AG04450 (cell line): ENCODE measurements around the gene SHC3. TPM values are rescaled to one million over a fixed set of nuclear protein-coding genes. Genes with fewer than 3 reads are reported as not detected.

Experiments
- CTCF ChIA-PET: fragments of 300-600, 350-600 bp; formaldehyde crosslinking; extraction: SDS; loops from one replicate; lab custom pipeline; 2022; ENCODE audit warnings: antibody characterized with exemption, inconsistent platforms; lab: Charles Lee
- POLR2A ChIA-PET: fragments of 350-600 bp; formaldehyde crosslinking; extraction: SDS; loops from one replicate; lab custom pipeline; 2021; ENCODE audit warnings: antibody characterized with exemption, inconsistent platforms; lab: Yijun Ruan, JAX
- DNase-seq: peaks from one replicate; pipeline ENCODE4 v3.0.0-alpha.2; 2011; ENCODE audit warnings: low read depth, low spot score
- H3K27ac ChIP-seq: one replicate; pipeline ENCODE4 v1.5.1; 2012; ENCODE audit warnings: low read depth, low read length, control low read depth
- H3K27me3 ChIP-seq: one replicate; pipeline ENCODE4 v1.6.0; 2012; ENCODE audit warnings: low read length; ENCODE audit not compliant: control insufficient read depth, insufficient read depth
- H3K4me3 ChIP-seq: 2 replicates; pipeline ENCODE4 v1.5.1; 2011; ENCODE audit warnings: mild to moderate bottlenecking, low read depth, low read length, control low read depth
- H3K9me3 ChIP-seq: 2 replicates; pipeline ENCODE4 v1.5.1; 2012; ENCODE audit warnings: low read length; ENCODE audit not compliant: control insufficient read depth, insufficient read depth
- polyA plus RNA-seq: library from polyadenylated mRNA; depleted of rRNA; stranded (reverse); fragments of >200 nt; gene quantifications from 2 replicates; pipeline ENCODE4 v1.2.3, GENCODE V29; 2011
- TF ChIP-seq, protein P1 (sequence below): IDR thresholded peaks from 2 replicates; pipeline ENCODE4 v1.5.1; 2011; ENCODE audit warnings: low read depth, low read length, control low read depth, inconsistent platforms

The SHC3 gene
- polyA plus RNA-seq, 1 experiment: 4.3 TPM

DNA sequence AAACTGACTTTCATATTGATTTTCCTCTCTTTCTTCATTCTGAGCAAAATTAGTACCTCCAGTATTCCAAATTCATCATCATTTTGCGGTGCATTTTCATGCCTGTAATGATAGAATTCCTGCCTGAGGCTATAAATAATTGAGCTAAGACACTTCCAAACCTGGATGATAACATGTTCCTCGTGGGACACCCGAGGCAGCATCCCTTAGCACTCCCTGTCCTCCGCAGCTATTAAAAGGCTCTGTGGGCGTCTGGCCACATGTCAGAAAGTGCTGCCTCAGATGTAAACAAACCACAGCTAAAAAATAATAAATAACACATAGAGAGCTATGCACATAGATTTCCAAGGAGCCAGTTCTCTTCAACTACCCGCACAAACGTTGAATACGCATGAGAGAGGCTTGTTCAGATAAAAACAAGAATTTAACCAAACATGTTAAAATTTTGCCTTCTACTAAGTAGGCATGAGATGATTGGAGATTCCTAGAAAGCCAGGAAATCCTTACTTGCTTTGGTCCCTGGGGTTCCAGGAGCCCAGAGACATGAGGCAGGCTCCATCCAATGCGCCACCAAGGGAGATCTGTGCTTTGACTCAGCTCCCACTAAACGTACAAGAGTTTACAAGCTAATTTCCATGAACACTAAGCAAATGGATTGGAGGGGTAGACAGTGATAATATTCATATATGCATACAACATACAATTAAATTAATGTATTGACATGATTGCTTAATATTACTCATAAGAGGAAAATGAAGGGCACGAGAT is 82.7 kb downstream of the SHC3 start:
- TF ChIP-seq, protein P1, sequence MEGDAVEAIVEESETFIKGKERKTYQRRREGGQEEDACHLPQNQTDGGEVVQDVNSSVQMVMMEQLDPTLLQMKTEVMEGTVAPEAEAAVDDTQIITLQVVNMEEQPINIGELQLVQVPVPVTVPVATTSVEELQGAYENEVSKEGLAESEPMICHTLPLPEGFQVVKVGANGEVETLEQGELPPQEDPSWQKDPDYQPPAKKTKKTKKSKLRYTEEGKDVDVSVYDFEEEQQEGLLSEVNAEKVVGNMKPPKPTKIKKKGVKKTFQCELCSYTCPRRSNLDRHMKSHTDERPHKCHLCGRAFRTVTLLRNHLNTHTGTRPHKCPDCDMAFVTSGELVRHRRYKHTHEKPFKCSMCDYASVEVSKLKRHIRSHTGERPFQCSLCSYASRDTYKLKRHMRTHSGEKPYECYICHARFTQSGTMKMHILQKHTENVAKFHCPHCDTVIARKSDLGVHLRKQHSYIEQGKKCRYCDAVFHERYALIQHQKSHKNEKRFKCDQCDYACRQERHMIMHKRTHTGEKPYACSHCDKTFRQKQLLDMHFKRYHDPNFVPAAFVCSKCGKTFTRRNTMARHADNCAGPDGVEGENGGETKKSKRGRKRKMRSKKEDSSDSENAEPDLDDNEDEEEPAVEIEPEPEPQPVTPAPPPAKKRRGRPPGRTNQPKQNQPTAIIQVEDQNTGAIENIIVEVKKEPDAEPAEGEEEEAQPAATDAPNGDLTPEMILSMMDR: no peak
- Histone ChIP-seq H3K27me3 (no peaks in the 10 kb centered on the region), H3K4me3 (no peak overlapping the region), H3K27ac (no peak overlapping the region), H3K9me3 (no peaks in the 10 kb centered on the region)
- no peak for DNase-seq
- CTCF ChIA-PET: no interaction called here
- POLR2A ChIA-PET: no interaction called here

DNA sequence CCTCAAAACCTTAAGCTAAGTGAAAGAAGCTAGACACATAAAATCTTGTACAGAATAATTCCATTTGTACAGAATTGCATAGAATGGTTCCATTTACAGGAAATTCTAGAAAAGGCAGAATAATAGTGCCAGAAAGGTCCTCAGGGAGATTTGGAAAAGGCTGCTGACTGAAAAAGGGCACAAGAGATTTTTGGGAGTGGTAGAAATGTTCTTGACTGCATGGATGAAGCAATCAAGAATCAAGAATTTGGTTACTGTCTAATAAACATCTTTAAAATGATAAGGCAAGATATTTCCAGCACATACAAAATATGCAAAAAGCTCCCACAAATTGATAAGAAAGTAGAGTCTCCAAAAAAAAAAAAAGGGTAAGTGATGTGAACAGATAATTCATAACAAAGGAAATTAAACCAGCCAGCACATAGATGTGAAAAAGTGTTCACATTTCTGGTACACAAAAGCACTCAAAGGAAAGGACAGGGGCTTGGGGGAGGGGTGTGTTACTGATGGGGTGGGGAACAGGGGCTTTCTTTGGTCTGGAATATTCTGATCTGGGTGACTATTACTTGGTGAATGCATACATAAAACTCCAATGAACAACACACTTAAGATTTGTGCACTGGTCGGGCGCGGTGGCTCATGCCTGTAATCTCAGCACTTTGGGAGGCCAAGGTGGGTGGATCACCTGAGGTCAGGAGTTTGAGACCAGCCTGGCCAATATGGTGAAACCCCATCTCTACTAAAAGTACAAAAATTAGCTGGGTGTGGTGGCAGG is 85.2 kb downstream of the SHC3 start:
- H3K27me3 ChIP-seq: no peaks in the 10 kb centered on the region
- DNase-seq: no peak
- TF ChIP-seq, protein P1: no peak
- ChIA-PET CTCF (no interaction called here), POLR2A (no interaction called here)
- no peak overlapping the region for H3K27ac ChIP-seq
- no peak overlapping the region for H3K4me3 ChIP-seq
- no peaks in the 10 kb centered on the region for H3K9me3 ChIP-seq

DNA sequence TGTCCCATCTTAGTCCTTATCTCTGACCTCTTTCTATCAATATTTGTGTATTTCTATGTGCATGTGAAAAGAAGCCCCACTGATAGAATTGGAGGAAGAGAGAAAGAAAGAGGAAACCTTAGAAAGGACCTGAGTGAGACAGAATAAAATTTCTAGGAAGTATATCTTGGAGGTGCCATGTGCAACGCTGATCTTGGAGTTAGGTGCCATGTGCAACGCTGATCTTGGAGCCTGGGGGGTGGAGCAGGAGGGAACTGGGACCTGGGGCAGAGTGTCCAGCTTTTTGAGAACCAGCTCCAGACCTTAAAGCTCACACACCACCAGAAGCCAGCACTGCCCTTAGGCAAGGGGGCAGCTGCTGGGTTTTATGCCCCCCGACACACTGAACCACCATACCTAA is 89.4 kb downstream of the SHC3 start:
- Histone ChIP-seq H3K9me3 (no peaks in the 10 kb centered on the region), H3K4me3 (no peak overlapping the region), H3K27me3 (no peaks in the 10 kb centered on the region), H3K27ac (no peak overlapping the region)
- POLR2A ChIA-PET: no interaction called here
- no peak for DNase-seq
- TF ChIP-seq, protein P1: no peak
- CTCF ChIA-PET: no interaction called here

DNA sequence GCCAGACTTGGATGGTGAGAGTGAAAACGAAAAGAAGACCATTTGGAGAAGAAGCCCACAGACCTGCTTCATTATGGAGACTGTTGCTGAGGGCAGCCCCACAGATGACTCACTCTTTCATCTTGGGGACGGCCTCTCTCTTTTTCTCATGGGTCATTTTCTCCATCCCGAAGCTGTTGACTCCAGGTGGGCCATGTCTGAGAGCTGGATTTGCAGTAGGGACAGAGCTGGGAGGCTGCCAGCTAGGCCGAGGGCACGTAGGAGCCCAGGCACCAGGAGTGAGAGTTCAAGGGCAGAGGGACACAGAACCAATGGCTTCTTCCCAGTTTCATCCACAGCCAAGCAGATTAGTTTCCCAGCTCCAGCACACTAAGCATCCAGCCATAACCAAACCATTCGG is 95.0 kb downstream of the SHC3 start:
- Histone ChIP-seq H3K4me3 (no peak overlapping the region), H3K27me3 (no peaks in the 10 kb centered on the region), H3K27ac (no peak overlapping the region), H3K9me3 (peaks cover 3% of the 10 kb centered on the region; the same call in 1 of the 2 replicates)
- TF ChIP-seq, protein P1: no peak
- ChIA-PET POLR2A (no interaction called here), CTCF (no interaction called here)
- DNase-seq: no peak

DNA sequence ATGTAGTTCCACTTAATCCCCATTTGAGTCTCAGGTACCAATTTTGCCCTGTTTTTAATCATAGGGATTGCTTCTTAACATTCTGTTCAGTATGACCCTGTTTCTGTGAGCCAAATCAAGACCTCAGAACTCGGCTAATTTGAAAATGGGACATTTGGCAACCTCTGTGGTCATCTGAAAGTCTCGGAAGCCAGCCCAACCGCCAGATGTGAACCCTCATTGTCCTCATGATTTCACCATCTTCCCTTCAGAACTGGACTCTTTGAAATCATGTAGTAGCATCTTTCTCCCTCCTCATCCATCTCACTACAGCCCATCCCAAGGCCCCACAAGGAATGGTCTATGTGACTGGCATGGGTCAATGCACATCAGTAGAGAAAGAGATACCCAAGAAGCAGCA is 98.4 kb downstream of the SHC3 start:
- Histone ChIP-seq H3K9me3 (peaks cover 3% of the 10 kb centered on the region; the same call in 1 of the 2 replicates), H3K27ac (no peak overlapping the region), H3K4me3 (no peak overlapping the region), H3K27me3 (no peaks in the 10 kb centered on the region)
- TF ChIP-seq, protein P1: no peak
- ChIA-PET CTCF (interaction anchor here (0.6 to 1.0 kb wide), 3 partner anchors 74 to 496 kb away, joined by 3 read pairs; no protein-coding TSS in a partner anchor), POLR2A (no interaction called here)
- no peak for DNase-seq
